K562 (cell line): ENCODE results near the gene PRKG1. TPM values are rescaled to one million over a fixed set of nuclear protein-coding genes. Genes with fewer than 3 reads are reported as not detected.

Source experiments
- ATAC-seq: fragments of 200-7000 bp; cut with Tn5 transposase; 3 replicates; pipeline ENCODE4 v1.9.1; 2020; ENCODE audit warnings: moderate library complexity
- BruUV-seq: library from RNA; stranded (reverse); fragments of 400-500 nt; replicated peaks from 2 replicates; lab custom pipeline; 2021; lab: Mats Ljungman, UMichigan
- CTCF ChIA-PET: fragments of 300-600 bp; formaldehyde crosslinking; extraction: SDS; loops from one replicate; lab custom pipeline; 2021; ENCODE audit warnings: low intra/inter-chr PET ratio; lab: Yijun Ruan, JAX
- POLR2A ChIA-PET: fragments of 300-600, 350-650 bp; sonication (Branson Sonifier 250); formaldehyde crosslinking; extraction: SDS; loops from one replicate; lab custom pipeline; 2021; ENCODE audit warnings: antibody characterized with exemption, inconsistent platforms; lab: Yijun Ruan, JAX
- DNase-seq, 4 experiments: peaks; one replicate each; pipeline versions ENCODE4 v3.0.0 to v3.0.0-alpha.2; 2011 to 2018; ENCODE audit warnings: low spot score in 3 of 4, mixed read lengths in 3 of 4; ENCODE audit errors: extremely low read depth in 1 of 4
- FAIRE-seq: peaks from 2 replicates; lab custom pipeline; 2011; peaks lifted over from hg19 to GRCh38; lab: Jason Lieb, UNC
- H2AFZ ChIP-seq: 2 replicates; pipeline ENCODE4 v1.6.0; 2011; ENCODE audit warnings: low read depth, low read length, control low read depth, inconsistent platforms
- H3K27ac ChIP-seq: fragments of 200-600 bp; 3 replicates; pipeline ENCODE4 v1.8.0; 2011; ENCODE audit warnings: low read depth, mild to moderate bottlenecking, control low read depth, inconsistent platforms, low read length, moderate library complexity, mixed read lengths; ENCODE audit errors: extremely low read depth
- H3K27me3 ChIP-seq, 2 experiments: fragments of 300-600 bp in 1 of 2; 2 replicates in 1 of 2; 3 replicates in 1 of 2; pipeline versions ENCODE4 v1.6.0 to v1.8.0; 2011; ENCODE audit warnings: inconsistent platforms in 2 of 2, low read length in 2 of 2, mild to moderate bottlenecking in 1 of 2, mixed read lengths in 1 of 2, moderate library complexity in 1 of 2; ENCODE audit not compliant: control insufficient read depth in 2 of 2, insufficient read depth in 2 of 2
- H3K36me3 ChIP-seq: fragments of 300-600 bp; 3 replicates; pipeline ENCODE4 v1.8.0; 2011; ENCODE audit warnings: mild to moderate bottlenecking, low read length, inconsistent platforms; ENCODE audit not compliant: control insufficient read depth, insufficient read depth
- H3K4me1 ChIP-seq, 2 experiments: fragments of 200-600 bp in 1 of 2; replicated peaks in 1 of 2; 2 replicates in 1 of 2; 3 replicates in 1 of 2; pipeline versions ENCODE4 v1.5.1 to v1.8.0; 2011; ENCODE audit warnings: inconsistent platforms in 2 of 2, low read length in 2 of 2, mild to moderate bottlenecking in 1 of 2, mixed read lengths in 1 of 2, moderate library complexity in 1 of 2; ENCODE audit not compliant: control insufficient read depth in 2 of 2, insufficient read depth in 2 of 2
- H3K4me2 ChIP-seq: 2 replicates; pipeline ENCODE4 v1.6.1; 2011; ENCODE audit warnings: low read length, control low read depth, inconsistent platforms, mixed read lengths; ENCODE audit not compliant: insufficient read depth
- H3K4me3 ChIP-seq: fragments of 200-600 bp; sonication (generic), shearing (Covaris generic); 2 replicates; pipeline ENCODE4 v1.5.1; 2016; ENCODE audit warnings: control low read depth, inconsistent platforms
- H3K79me2 ChIP-seq: fragments of 200-600 bp; 3 replicates; pipeline ENCODE4 v1.8.0; 2011; ENCODE audit warnings: low read length, inconsistent platforms; ENCODE audit not compliant: control insufficient read depth, insufficient read depth
- H3K9ac ChIP-seq, 2 experiments: 2 replicates each; pipeline versions ENCODE4 v1.6.0 to v1.6.1; 2011; ENCODE audit warnings: low read depth in 2 of 2, low read length in 2 of 2, control low read depth in 1 of 2, inconsistent platforms in 1 of 2, mild to moderate bottlenecking in 1 of 2, mixed read lengths in 1 of 2; ENCODE audit not compliant: insufficient read depth in 1 of 2
- H3K9me1 ChIP-seq: one replicate; pipeline ENCODE4 v1.6.0; 2011; ENCODE audit warnings: inconsistent platforms, mild to moderate bottlenecking, low read length, moderate library complexity; ENCODE audit not compliant: control insufficient read depth, insufficient read depth
- H3K9me3 ChIP-seq: replicated peaks from 2 replicates; pipeline ENCODE4 v1.5.1; 2011; ENCODE audit warnings: low read depth, low read length, inconsistent platforms; ENCODE audit not compliant: control insufficient read depth, insufficient read depth
- H4K20me1 ChIP-seq: replicated peaks from 2 replicates; pipeline ENCODE4 v1.6.1; 2011; ENCODE audit warnings: low read length, inconsistent platforms, mixed read lengths; ENCODE audit not compliant: control insufficient read depth, insufficient read depth
- HMG20A ChIP-seq: fragments of 450-650 bp; formaldehyde crosslinking; conservative IDR thresholded peaks from 2 replicates; pipeline ENCODE4 v1.4.0; 2020; ENCODE audit warnings: mild to moderate bottlenecking, mixed read lengths
- ID3 ChIP-seq, 2 experiments: fragments of 250-450 bp in 1 of 2; fragments of 450-650 bp in 1 of 2; sonication (Bioruptor Pico) in 1 of 2; IDR thresholded peaks; 2 replicates each; pipeline versions ENCODE4 v1.6.1 to v1.8.0; 2016 to 2021; ENCODE audit warnings: mild to moderate bottlenecking in 2 of 2, moderate library complexity in 2 of 2, missing compliant biosample characterization in 1 of 2, missing genetic modification characterization in 1 of 2
- NBN ChIP-seq: fragments of 450-650 bp; IDR thresholded peaks from 2 replicates; pipeline ENCODE4 v1.6.1; 2016; ENCODE audit warnings: low read depth, mild to moderate bottlenecking
- POLR2H ChIP-seq: IDR thresholded peaks from 2 replicates; pipeline ENCODE4 v1.6.1; 2016; ENCODE audit warnings: missing genetic modification characterization, low read depth, mild to moderate bottlenecking, control low read depth, missing compliant biosample characterization, moderate library complexity
- STAT5B ChIP-seq: fragments of 250-450 bp; sonication (Bioruptor Pico); IDR thresholded peaks from 2 replicates; pipeline ENCODE4 v1.8.0; 2021; ENCODE audit warnings: mild to moderate bottlenecking, inconsistent platforms
- TAF1 ChIP-seq: IDR thresholded peaks from 2 replicates; pipeline ENCODE4 v1.6.1; 2011; ENCODE audit warnings: mild to moderate bottlenecking, low read length, moderate library complexity; ENCODE audit not compliant: insufficient read depth, control insufficient read depth, severe bottlenecking; ENCODE audit errors: extremely low read depth
- ZNF165 ChIP-seq: fragments of 250-450 bp; sonication (Bioruptor Pico); IDR thresholded peaks from 2 replicates; pipeline ENCODE4 v1.4.0; 2020; ENCODE audit warnings: borderline replicate concordance
- ZNF280A ChIP-seq: fragments of 450-650 bp; IDR thresholded peaks from 2 replicates; pipeline ENCODE4 v1.6.1; 2018; ENCODE audit warnings: mild to moderate bottlenecking, low read depth; ENCODE audit not compliant: partially characterized antibody
- ZNF57 ChIP-seq: fragments of 450-650 bp; formaldehyde crosslinking; IDR thresholded peaks from 2 replicates; pipeline ENCODE4 v1.4.0; 2020; ENCODE audit warnings: mild to moderate bottlenecking, moderate library complexity
- ZNF644 ChIP-seq: fragments of 200-800 bp; sonication (Bioruptor generic); IDR thresholded peaks from 2 replicates; pipeline ENCODE4 v1.6.1; 2016; ENCODE audit warnings: low read depth, missing genetic modification characterization, missing compliant biosample characterization
- ZSCAN32 ChIP-seq: fragments of 450-650 bp; formaldehyde crosslinking; IDR thresholded peaks from 2 replicates; pipeline ENCODE4 v1.4.0; 2020; ENCODE audit warnings: mild to moderate bottlenecking, moderate library complexity
- WGBS: fragments of 100-300 bp; shearing (Covaris generic); methylation state at CpG from one replicate; pipeline ENCODE4 v1.1.6; 2016; ENCODE audit warnings: low coverage, mixed read lengths; ENCODE audit not compliant: insufficient coverage; ENCODE audit errors: missing lambda C conversion rate; 5-methylcytosine and 5-hydroxymethylcytosine counted together
- in situ Hi-C: fragments of 300-500 bp; cut with MboI; formaldehyde crosslinking; loops from 4 replicates; pipeline ENCODE4 v1.15.0; 2018; ENCODE audit warnings: inconsistent platforms, mixed read lengths
- intact Hi-C: fragments of 100-400 bp; cut with micrococcal nuclease; formaldehyde crosslinking; loops from 2 replicates; pipeline ENCODE4 v1.14.2; 2022
- polyA plus RNA-seq, 8 experiments: library from polyadenylated mRNA; depleted of rRNA in 4 of 8; stranded (reverse) in 5 of 8; unstranded in 3 of 8; fragments of >200 nt; fragmentation: Nextera tagmentation in 2 of 8; fragmentation: Illumina TruSeq in 1 of 8; extraction: Ambion mirVana in 2 of 8; extraction: Trizol in 1 of 8; gene quantifications; 2 replicates each; pipeline versions ENCODE4 v1.2.1 to v1.2.3, GENCODE V29; 2011 to 2014; ENCODE audit warnings: inconsistent platforms in 1 of 8, missing spikeins in 1 of 8
- total RNA-seq, 7 experiments: library from RNA; depleted of rRNA in 6 of 7; stranded (reverse); fragments of >200 nt in 6 of 7; fragmentation: Illumina TruSeq in 2 of 7; extraction: Trizol in 2 of 7; gene quantifications; 2 replicates each; pipeline versions ENCODE4 v1.2.1 to v1.2.3, GENCODE V29; 2011 to 2021; ENCODE audit warnings: low replicate concordance in 1 of 7

PRKG1 gene
- total and polyA plus RNA-seq, 9 of the 15 experiments (the other 6 are each of a cell fraction or from before 2014, with no cell fraction given) = 0.22 TPM; not detected in 8

GRCh38 chr10:52269233-52269632 is 1194.9 kb downstream of the PRKG1 start:
- H3K4me1 ChIP-seq = no peaks in the 10 kb centered on the region
- H4K20me1 ChIP-seq = no peaks in the 10 kb centered on the region
- H3K9me1 ChIP-seq = no peaks in the 10 kb centered on the region
- no TSS peak for BruUV-seq
- no peak for FAIRE-seq
- no peak overlapping the region for H3K4me3 ChIP-seq
- in situ Hi-C loops = no loop called here
- DNase-seq = no peak
- WGBS = under 1% methylated on average over 4 of the region's 4 CpGs
- H3K27me3 ChIP-seq = no peaks in the 10 kb centered on the region
- no peak for ATAC-seq
- no peak overlapping the region for H2AFZ ChIP-seq
- intact Hi-C loops = no loop called here
- ChIA-PET POLR2A (no interaction called here), CTCF (no interaction called here)
- no peak overlapping the region for H3K4me2 ChIP-seq
- no peaks in the 10 kb centered on the region; the same call in 1 of the 2 replicates for H3K9me3 ChIP-seq
- H3K9ac ChIP-seq = no peak overlapping the region
- H3K79me2 ChIP-seq = no peaks in the 10 kb centered on the region
- H3K36me3 ChIP-seq = no peaks in the 10 kb centered on the region
- no peak for TF ChIP-seq STAT5B (CRISPR knock-in tag)
- no peak for TF ChIP-seq ZNF280A
- no peak for TF ChIP-seq TAF1
- TF ChIP-seq ZSCAN32 = no peak
- TF ChIP-seq ZNF57 (CRISPR knock-in tag) = no peak
- no peak for TF ChIP-seq ZNF165 (CRISPR knock-in tag)
- no peak for TF ChIP-seq ZNF644
- TF ChIP-seq NBN = no peak
- TF ChIP-seq POLR2H = no peak
- no peak for TF ChIP-seq HMG20A (CRISPR knock-in tag)
- TF ChIP-seq ID3 (CRISPR knock-in tag; IDR thresholded peaks at IDR 0.05) = no peak
- TF ChIP-seq ID3 (tag; IDR thresholded peaks at IDR 0.05) = no peak
- H3K27ac ChIP-seq = no peak overlapping the region
